Endodermal cell (in vitro differentiated cells): ENCODE results near the gene POP4. TPM values are rescaled to one million over a fixed set of nuclear protein-coding genes. Genes with fewer than 3 reads are reported as not detected.
A peak's percentile ranks its signal among the peaks of the same experiment; 100 is the strongest.
"Not testable (repeated sequence)": the region's sequence is repeated elsewhere in the genome, so short reads cannot be mapped to it uniquely, and the experiment has no call there.

Experiments used
- DNase-seq: peaks from one replicate; pipeline ENCODE4 v3.0.0-alpha.2; 2017
- H3K27ac ChIP-seq: 2 replicates; pipeline ENCODE4 v1.5.1; 2013; ENCODE audit warnings: mild to moderate bottlenecking, low read depth, low read length, moderate library complexity
- H3K27me3 ChIP-seq: 2 replicates; pipeline ENCODE4 v1.6.1; 2013; ENCODE audit warnings: mild to moderate bottlenecking, low read length, moderate library complexity; ENCODE audit not compliant: insufficient read depth, control insufficient read depth, poor library complexity, severe bottlenecking
- H3K36me3 ChIP-seq: 2 replicates; pipeline ENCODE4 v1.7.0; 2013; ENCODE audit warnings: mild to moderate bottlenecking, low read length, moderate library complexity; ENCODE audit not compliant: control insufficient read depth, insufficient read depth
- H3K4me1 ChIP-seq: one replicate; pipeline ENCODE4 v1.7.0; 2013; ENCODE audit warnings: low read length; ENCODE audit not compliant: control insufficient read depth, insufficient read depth
- H3K4me3 ChIP-seq: 2 replicates; pipeline ENCODE4 v1.5.1; 2013; ENCODE audit warnings: mild to moderate bottlenecking, low read length, moderate library complexity
- H3K9ac ChIP-seq: 2 replicates; pipeline ENCODE4 v1.6.1; 2013; ENCODE audit warnings: mild to moderate bottlenecking, low read length, moderate library complexity; ENCODE audit not compliant: poor library complexity, severe bottlenecking; ENCODE audit errors: extremely low read depth
- H3K9me3 ChIP-seq: 2 replicates; pipeline ENCODE4 v1.6.1; 2013; ENCODE audit warnings: mild to moderate bottlenecking, low read length, moderate library complexity; ENCODE audit not compliant: control insufficient read depth
- H3K27ac Mint-ChIP-seq: 2 replicates; pipeline ENCODE4 v1.8.0; 2020; ENCODE audit warnings: mixed read lengths
- H3K27me3 Mint-ChIP-seq: 2 replicates; pipeline ENCODE4 v1.8.0; 2021; ENCODE audit warnings: mild to moderate bottlenecking, mixed read lengths; ENCODE audit not compliant: insufficient read depth
- H3K36me3 Mint-ChIP-seq: 2 replicates; pipeline ENCODE4 v1.8.0; 2020; ENCODE audit warnings: low read depth, mixed read lengths
- H3K4me1 Mint-ChIP-seq: 2 replicates; pipeline ENCODE4 v1.8.0; 2020; ENCODE audit warnings: mixed read lengths
- H3K4me3 Mint-ChIP-seq: 2 replicates; pipeline ENCODE4 v1.8.0; 2020; ENCODE audit warnings: mild to moderate bottlenecking, moderate library complexity, mixed read lengths
- H3K9me3 Mint-ChIP-seq: 2 replicates; pipeline ENCODE4 v1.8.0; 2020; ENCODE audit warnings: mild to moderate bottlenecking, mixed read lengths
- WGBS, 2 experiments: methylation state at CpG; one replicate each; pipeline versions ENCODE4 v1.1.5 to v1.1.7; 2013; ENCODE audit warnings: missing lambda C conversion rate in 2 of 2, mixed read lengths in 1 of 2; ENCODE audit not compliant: insufficient coverage in 1 of 2, insufficient read length in 1 of 2; 5-methylcytosine and 5-hydroxymethylcytosine counted together
- total RNA-seq, 2 donors: library from RNA; stranded (reverse); fragmentation: NEBNext Ultra II Directional in 1 of 2; extraction: Animal tissue kit (Norgen Biotek cat#: 25700) in 1 of 2; gene quantifications; 2 replicates in 1 of 2; 3 replicates in 1 of 2; pipeline ENCODE4 v1.2.1, GENCODE V29; 2021
- TF ChIP-seq, protein P1 (sequence below): fragments of 200-600 bp; sonication (generic); conservative IDR thresholded peaks from 2 replicates; pipeline ENCODE4 v1.5.0; 2021; ENCODE audit warnings: antibody characterized with exemption, mild to moderate bottlenecking

Gene POP4
- total RNA-seq, 2 donors from 2014 or later: 58.2 to 59.7 TPM

DNA sequence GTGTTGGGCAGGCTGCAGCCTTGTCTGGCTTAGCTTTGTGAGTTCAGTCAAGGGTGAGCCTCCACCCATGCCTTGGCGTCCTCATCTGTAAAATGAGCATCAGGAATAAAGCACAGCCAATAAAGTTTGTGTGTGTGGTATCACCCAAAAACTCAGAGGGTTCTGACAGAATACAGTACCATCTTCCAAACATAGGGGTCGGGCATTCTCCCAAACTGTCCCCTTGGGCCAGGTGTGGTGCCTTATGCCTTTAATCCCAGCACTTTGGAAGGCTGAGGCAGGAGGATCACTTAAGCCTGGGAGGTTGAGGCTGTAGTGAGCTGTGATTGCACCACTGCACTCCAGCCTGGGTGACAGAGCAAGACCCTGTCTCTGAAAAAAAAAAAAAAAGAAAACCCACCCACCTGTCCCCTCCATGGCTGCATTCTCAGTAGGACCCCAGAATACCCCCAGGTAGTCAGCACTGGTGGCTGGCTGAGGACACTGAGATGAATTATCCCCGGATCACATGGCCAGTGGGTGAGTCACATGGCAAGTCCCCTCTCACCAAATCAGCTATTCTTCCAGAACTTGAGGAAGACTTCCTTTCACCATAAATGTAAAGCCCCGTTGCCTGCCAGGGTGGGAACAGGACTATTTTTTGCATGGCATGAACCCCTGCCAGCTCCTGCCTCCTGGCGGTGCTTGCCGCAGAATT lies 18.6 kb downstream of the POP4 start:
- TF ChIP-seq, protein P1, sequence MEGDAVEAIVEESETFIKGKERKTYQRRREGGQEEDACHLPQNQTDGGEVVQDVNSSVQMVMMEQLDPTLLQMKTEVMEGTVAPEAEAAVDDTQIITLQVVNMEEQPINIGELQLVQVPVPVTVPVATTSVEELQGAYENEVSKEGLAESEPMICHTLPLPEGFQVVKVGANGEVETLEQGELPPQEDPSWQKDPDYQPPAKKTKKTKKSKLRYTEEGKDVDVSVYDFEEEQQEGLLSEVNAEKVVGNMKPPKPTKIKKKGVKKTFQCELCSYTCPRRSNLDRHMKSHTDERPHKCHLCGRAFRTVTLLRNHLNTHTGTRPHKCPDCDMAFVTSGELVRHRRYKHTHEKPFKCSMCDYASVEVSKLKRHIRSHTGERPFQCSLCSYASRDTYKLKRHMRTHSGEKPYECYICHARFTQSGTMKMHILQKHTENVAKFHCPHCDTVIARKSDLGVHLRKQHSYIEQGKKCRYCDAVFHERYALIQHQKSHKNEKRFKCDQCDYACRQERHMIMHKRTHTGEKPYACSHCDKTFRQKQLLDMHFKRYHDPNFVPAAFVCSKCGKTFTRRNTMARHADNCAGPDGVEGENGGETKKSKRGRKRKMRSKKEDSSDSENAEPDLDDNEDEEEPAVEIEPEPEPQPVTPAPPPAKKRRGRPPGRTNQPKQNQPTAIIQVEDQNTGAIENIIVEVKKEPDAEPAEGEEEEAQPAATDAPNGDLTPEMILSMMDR: peak; percentile 29
- H3K4me3 Mint-ChIP-seq: no peak overlapping the region
- peak overlapping the region; percentile 86 for H3K27ac Mint-ChIP-seq
- Histone ChIP-seq H3K9ac (no peak overlapping the region), H3K27ac (no peak overlapping the region), H3K9me3 (no peaks in the 10 kb centered on the region), H3K36me3 (no peaks in the 10 kb centered on the region), H3K4me3 (no peak overlapping the region), H3K27me3 (no peaks in the 10 kb centered on the region), H3K4me1 (no peaks in the 10 kb centered on the region)
- H3K27me3 Mint-ChIP-seq: peaks cover 1% of the 10 kb centered on the region
- peaks cover 8% of the 10 kb centered on the region for H3K4me1 Mint-ChIP-seq
- no peaks in the 10 kb centered on the region for H3K36me3 Mint-ChIP-seq
- H3K9me3 Mint-ChIP-seq: no peaks in the 10 kb centered on the region
- peak; percentile 36 for DNase-seq
- WGBS, 2 experiments: 80 to 85% methylated on average over 3 to 6 of the region's 6 CpGs

DNA sequence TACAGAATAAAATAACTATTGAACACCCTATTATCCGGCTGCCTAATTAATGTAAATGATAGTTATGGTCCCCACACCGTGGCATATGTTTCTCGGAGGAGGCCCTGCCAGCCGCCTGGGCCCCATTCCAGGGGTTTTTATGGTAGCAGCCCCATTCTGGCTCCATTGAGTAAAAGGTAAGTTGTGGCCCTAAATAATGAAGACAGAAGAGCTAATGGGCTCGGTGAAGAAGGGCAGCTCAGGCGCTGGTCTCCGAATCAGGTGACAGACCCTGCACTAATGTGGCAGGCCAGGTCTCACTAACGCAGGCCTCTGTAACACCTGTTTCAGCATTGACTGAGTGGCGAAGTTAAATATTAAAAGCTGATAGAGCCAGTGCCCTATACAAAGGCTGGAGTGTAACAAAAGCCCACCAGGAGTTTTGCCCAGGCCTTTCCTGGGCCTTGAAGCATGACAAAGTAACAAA lies 19.1 kb downstream of the POP4 start:
- H3K27me3 ChIP-seq: no peaks in the 10 kb centered on the region
- no peak overlapping the region for H3K4me3 ChIP-seq
- no peaks in the 10 kb centered on the region for H3K4me1 ChIP-seq
- TF ChIP-seq, protein P1: no peak
- Mint-ChIP-seq H3K27ac (peak overlapping the region; percentile 86), H3K36me3 (no peaks in the 10 kb centered on the region), H3K4me3 (no peak overlapping the region), H3K4me1 (peaks cover 8% of the 10 kb centered on the region), H3K9me3 (no peaks in the 10 kb centered on the region), H3K27me3 (peaks cover 1% of the 10 kb centered on the region)
- 81 to 85% methylated on average over 8 to 9 of the region's 9 CpGs for WGBS, 2 experiments
- H3K9ac ChIP-seq: no peak overlapping the region
- peak; percentile 47 for DNase-seq
- H3K27ac ChIP-seq: peak overlapping the region; percentile 63
- no peaks in the 10 kb centered on the region for H3K36me3 ChIP-seq
- no peaks in the 10 kb centered on the region for H3K9me3 ChIP-seq

DNA sequence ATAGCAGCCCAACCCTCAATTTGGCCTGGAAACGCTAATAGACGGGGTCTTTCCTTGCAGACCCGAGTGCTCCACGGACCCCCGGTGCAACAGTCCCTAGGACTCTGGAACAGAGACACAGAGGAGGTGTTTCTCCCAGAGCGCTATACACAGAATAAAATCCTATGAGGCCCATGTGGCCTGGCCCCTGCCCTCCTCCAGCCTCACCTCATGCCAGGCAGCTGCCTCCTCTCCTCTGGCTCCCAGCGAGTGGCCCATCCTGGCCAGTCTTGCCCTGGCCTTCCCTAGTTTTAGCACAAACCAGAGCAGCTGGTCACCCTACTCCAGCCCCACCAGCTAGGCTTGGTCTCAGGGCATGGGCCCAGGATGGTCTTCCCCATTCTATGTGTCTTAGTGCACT lies 20.3 kb downstream of the POP4 start:
- no peaks in the 10 kb centered on the region for H3K9me3 Mint-ChIP-seq
- H3K36me3 Mint-ChIP-seq: no peaks in the 10 kb centered on the region
- TF ChIP-seq, protein P1: no peak
- H3K27me3 Mint-ChIP-seq: no peaks in the 10 kb centered on the region
- no peaks in the 10 kb centered on the region for H3K4me1 ChIP-seq
- H3K27ac ChIP-seq: no peak overlapping the region
- peaks cover 8% of the 10 kb centered on the region for H3K4me1 Mint-ChIP-seq
- no peaks in the 10 kb centered on the region for H3K27me3 ChIP-seq
- no peak overlapping the region for H3K27ac Mint-ChIP-seq
- DNase-seq: no peak
- H3K4me3 ChIP-seq: no peak overlapping the region
- 94 to 100% methylated on average over 5 to 7 of the region's 7 CpGs for WGBS, 2 experiments
- no peaks in the 10 kb centered on the region for H3K36me3 ChIP-seq
- no peak overlapping the region for H3K4me3 Mint-ChIP-seq
- H3K9me3 ChIP-seq: no peaks in the 10 kb centered on the region
- no peak overlapping the region for H3K9ac ChIP-seq

DNA sequence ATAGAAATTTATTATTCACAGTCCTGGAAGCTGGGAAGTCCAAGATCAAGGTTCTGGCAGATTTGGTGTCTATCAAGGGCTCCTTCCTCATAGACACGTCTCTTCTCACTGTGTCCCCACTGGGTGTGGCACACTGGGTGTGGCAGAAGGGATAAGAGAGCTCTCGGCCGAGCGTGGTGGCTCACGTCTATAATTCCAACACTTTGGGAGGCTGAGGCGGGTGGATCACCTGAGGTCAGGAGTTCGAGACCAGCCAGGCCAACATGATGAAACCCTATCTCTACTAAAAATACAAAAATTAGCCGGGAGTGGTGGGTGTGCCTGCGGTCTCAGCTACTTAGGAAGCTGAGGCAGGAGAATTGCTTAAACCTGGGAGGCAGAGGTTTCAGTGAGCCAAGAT lies 20.7 kb downstream of the POP4 start:
- 92% methylated on average over 9 of the region's 9 CpGs; no CpG with 5 or more reads in 1 of the 2 experiments for WGBS, 2 experiments
- not testable (repeated sequence) for H3K4me1 ChIP-seq, H3K27me3 ChIP-seq, H3K4me3 Mint-ChIP-seq, DNase-seq, H3K27me3 Mint-ChIP-seq, H3K27ac ChIP-seq, H3K4me3 ChIP-seq, H3K36me3 ChIP-seq, H3K36me3 Mint-ChIP-seq, H3K9ac ChIP-seq, H3K9me3 Mint-ChIP-seq, H3K9me3 ChIP-seq, H3K4me1 Mint-ChIP-seq, H3K27ac Mint-ChIP-seq
